GM23338 (cell line): ENCODE data around the gene OR51G1. TPM values are rescaled to one million over a fixed set of nuclear protein-coding genes. Genes with fewer than 3 reads are reported as not detected.
A peak's percentile ranks its signal among the peaks of the same experiment; 100 is the strongest.
"Not testable (repeated sequence)": the region's sequence is repeated elsewhere in the genome, so short reads cannot be mapped to it uniquely, and the experiment has no call there.

Source experiments
- ATAC-seq: fragments of 200-7000 bp; cut with Tn5 transposase; 3 replicates; pipeline ENCODE4 v1.9.1; 2020
- DNase-seq: peaks from one replicate; pipeline ENCODE4 v3.0.0-alpha.2; 2015; ENCODE audit warnings: low spot score
- H2AFZ ChIP-seq: fragments of 200-600 bp; sonication (generic); 2 replicates; pipeline ENCODE4 v1.8.0; 2016; ENCODE audit warnings: antibody characterized with exemption, mild to moderate bottlenecking, moderate library complexity
- H3F3A ChIP-seq: fragments of 200-600 bp; sonication (generic); replicated peaks from 2 replicates; pipeline ENCODE4 v1.8.0; 2017; ENCODE audit warnings: antibody characterized with exemption, mixed run types, low read depth
- H3K27ac ChIP-seq: fragments of 200-600 bp; sonication (generic); 2 replicates; pipeline ENCODE4 v1.6.1; 2016; ENCODE audit warnings: low read depth
- H3K27me3 ChIP-seq: fragments of 200-600 bp; sonication (generic); 2 replicates; pipeline ENCODE4 v1.8.0; 2016; ENCODE audit warnings: mild to moderate bottlenecking, mixed run types, moderate library complexity; ENCODE audit not compliant: insufficient read depth
- H3K36me3 ChIP-seq: fragments of 200-600 bp; sonication (generic); 2 replicates; pipeline ENCODE4 v1.8.0; 2016; ENCODE audit warnings: mild to moderate bottlenecking; ENCODE audit not compliant: insufficient read depth
- H3K4me1 ChIP-seq: fragments of 200-600 bp; sonication (generic); 2 replicates; pipeline ENCODE4 v1.8.0; 2016; ENCODE audit warnings: mild to moderate bottlenecking, moderate library complexity; ENCODE audit not compliant: insufficient read depth
- H3K4me2 ChIP-seq: fragments of 200-600 bp; sonication (generic); 2 replicates; pipeline ENCODE4 v1.7.1; 2017; ENCODE audit warnings: mixed run types
- H3K4me3 ChIP-seq: fragments of 200-600 bp; sonication (generic); 2 replicates; pipeline ENCODE4 v1.6.1; 2016; ENCODE audit warnings: mixed run types
- H3K79me2 ChIP-seq: fragments of 200-600 bp; sonication (generic); replicated peaks from 2 replicates; pipeline ENCODE4 v1.8.0; 2017; ENCODE audit warnings: mild to moderate bottlenecking; ENCODE audit not compliant: insufficient read depth
- H3K9me2 ChIP-seq: fragments of 200-600 bp; sonication (generic); 2 replicates; pipeline ENCODE4 v1.8.0; 2017; ENCODE audit not compliant: insufficient read depth
- H4K20me1 ChIP-seq: fragments of 200-600 bp; sonication (generic); replicated peaks from 2 replicates; pipeline ENCODE4 v1.8.0; 2017; ENCODE audit warnings: mild to moderate bottlenecking; ENCODE audit not compliant: insufficient read depth
- H3K27ac Mint-ChIP-seq: 2 replicates; pipeline ENCODE4 v1.8.0; 2020; ENCODE audit warnings: inconsistent platforms, mild to moderate bottlenecking, moderate library complexity, mixed read lengths
- H3K27me3 Mint-ChIP-seq: 3 replicates; pipeline ENCODE4 v1.8.0; 2022; ENCODE audit warnings: low read depth, mild to moderate bottlenecking, moderate library complexity, mixed read lengths, inconsistent platforms; ENCODE audit not compliant: insufficient read depth, poor library complexity
- H3K36me3 Mint-ChIP-seq: 3 replicates; pipeline ENCODE4 v1.8.0; 2021; ENCODE audit warnings: low read depth, mild to moderate bottlenecking, inconsistent platforms, moderate library complexity, mixed read lengths
- H3K4me1 Mint-ChIP-seq: 3 replicates; pipeline ENCODE4 v1.8.0; 2020; ENCODE audit warnings: mild to moderate bottlenecking, inconsistent platforms, mixed read lengths
- H3K4me3 Mint-ChIP-seq: 3 replicates; pipeline ENCODE4 v1.8.0; 2021; ENCODE audit warnings: moderate library complexity, mild to moderate bottlenecking, inconsistent platforms, mixed read lengths
- H3K9me3 Mint-ChIP-seq: 3 replicates; pipeline ENCODE4 v1.8.0; 2020; ENCODE audit warnings: moderate library complexity, mild to moderate bottlenecking, inconsistent platforms, mixed read lengths
- CREB1 ChIP-seq: fragments of 250-450 bp; sonication (Bioruptor Pico); IDR thresholded peaks from 2 replicates; pipeline ENCODE4 v1.5.0; 2020; ENCODE audit warnings: low read depth, mild to moderate bottlenecking, moderate library complexity
- EZH2phosphoT487 ChIP-seq: fragments of 200-600 bp; sonication (generic); IDR thresholded peaks from one replicate; pipeline ENCODE4 v1.8.1; 2018; ENCODE audit warnings: antibody characterized with exemption; ENCODE audit not compliant: unreplicated experiment
- NANOG ChIP-seq: IDR thresholded peaks from 2 replicates; pipeline ENCODE4 v1.6.1; 2016; ENCODE audit warnings: antibody characterized with exemption, borderline replicate concordance
- POLR2AphosphoS5 ChIP-seq: IDR thresholded peaks from 2 replicates; pipeline ENCODE4 v1.6.1; 2016; ENCODE audit warnings: antibody characterized with exemption, low read depth
- ZNF114 ChIP-seq: fragments of 250-450 bp; sonication (Bioruptor Pico); IDR thresholded peaks from 2 replicates; pipeline ENCODE4 v1.5.0; 2020; ENCODE audit warnings: mild to moderate bottlenecking, moderate library complexity
- ZNF331 ChIP-seq: fragments of 250-450 bp; sonication (Bioruptor Pico); IDR thresholded peaks from 2 replicates; pipeline ENCODE4 v1.5.0; 2020; ENCODE audit warnings: low read depth, mild to moderate bottlenecking, moderate library complexity
- polyA plus RNA-seq: library from polyadenylated mRNA; unstranded; fragments of >200 nt; fragmentation: Nextera tagmentation; extraction: Ambion mirVana; gene quantifications from 2 replicates; pipeline ENCODE4 v1.2.1, GENCODE V29; 2016
- total RNA-seq: library from RNA; depleted of rRNA; stranded (reverse); fragments of >200 nt; shearing (Covaris generic); gene quantifications from 2 replicates; pipeline ENCODE4 v1.2.3, GENCODE V29; 2014
- TF ChIP-seq, protein P1 (sequence below), 2 experiments: fragments of 200-600 bp in 1 of 2; sonication (generic) in 1 of 2; conservative IDR thresholded peaks; 2 replicates each; pipeline versions ENCODE4 v1.5.1 to v1.6.1; 2016 to 2017; ENCODE audit warnings: antibody characterized with exemption in 2 of 2, low read depth in 2 of 2, mild to moderate bottlenecking in 2 of 2, moderate library complexity in 1 of 2
- TF ChIP-seq, protein P2 (sequence below): IDR thresholded peaks from 2 replicates; pipeline ENCODE4 v1.6.1; 2016; ENCODE audit warnings: antibody characterized with exemption
- TF ChIP-seq, protein P3 (sequence below): fragments of 250-450 bp; sonication (Bioruptor Pico); IDR thresholded peaks from 2 replicates; pipeline ENCODE4 v1.5.0; 2020; ENCODE audit warnings: mild to moderate bottlenecking, moderate library complexity

The OR51G1 gene
- total and polyA plus RNA-seq, 2 experiments from 2014 or later, result not detected

DNA sequence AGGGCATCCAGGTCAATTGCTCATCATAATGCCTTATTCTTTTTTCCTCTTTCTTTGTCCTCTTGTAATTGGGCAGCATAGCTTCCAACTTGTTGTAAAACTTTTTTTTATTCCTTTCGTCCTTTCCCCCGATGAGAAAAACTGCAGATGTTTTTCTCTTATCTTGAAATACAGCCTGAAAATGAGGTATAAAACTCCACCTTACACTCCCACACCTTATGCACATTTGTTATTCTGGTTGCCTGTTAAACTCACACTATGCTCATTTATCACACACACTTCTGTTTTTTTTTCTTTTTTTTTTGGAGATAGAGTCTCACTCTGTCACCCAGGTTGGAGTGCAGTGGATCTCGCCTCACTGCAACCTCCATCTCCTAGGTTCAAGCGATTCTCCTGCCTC lies 33.3 kb upstream of the OR51G1 start:
- no peak for TF ChIP-seq CREB1
- TF ChIP-seq, protein P1, sequence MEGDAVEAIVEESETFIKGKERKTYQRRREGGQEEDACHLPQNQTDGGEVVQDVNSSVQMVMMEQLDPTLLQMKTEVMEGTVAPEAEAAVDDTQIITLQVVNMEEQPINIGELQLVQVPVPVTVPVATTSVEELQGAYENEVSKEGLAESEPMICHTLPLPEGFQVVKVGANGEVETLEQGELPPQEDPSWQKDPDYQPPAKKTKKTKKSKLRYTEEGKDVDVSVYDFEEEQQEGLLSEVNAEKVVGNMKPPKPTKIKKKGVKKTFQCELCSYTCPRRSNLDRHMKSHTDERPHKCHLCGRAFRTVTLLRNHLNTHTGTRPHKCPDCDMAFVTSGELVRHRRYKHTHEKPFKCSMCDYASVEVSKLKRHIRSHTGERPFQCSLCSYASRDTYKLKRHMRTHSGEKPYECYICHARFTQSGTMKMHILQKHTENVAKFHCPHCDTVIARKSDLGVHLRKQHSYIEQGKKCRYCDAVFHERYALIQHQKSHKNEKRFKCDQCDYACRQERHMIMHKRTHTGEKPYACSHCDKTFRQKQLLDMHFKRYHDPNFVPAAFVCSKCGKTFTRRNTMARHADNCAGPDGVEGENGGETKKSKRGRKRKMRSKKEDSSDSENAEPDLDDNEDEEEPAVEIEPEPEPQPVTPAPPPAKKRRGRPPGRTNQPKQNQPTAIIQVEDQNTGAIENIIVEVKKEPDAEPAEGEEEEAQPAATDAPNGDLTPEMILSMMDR (conservative IDR thresholded peaks at IDR 0.05; ENCODE audit: low read depth in 2 of 2), result no peak
- TF ChIP-seq ZNF331, result no peak
- Mint-ChIP-seq H3K4me1 (peaks cover 4% of the 10 kb centered on the region; the same call in 1 of the 3 replicates), H3K36me3 (no peaks in the 10 kb centered on the region), H3K27me3 (no peaks in the 10 kb centered on the region), H3K9me3 (no peaks in the 10 kb centered on the region), H3K4me3 (no peak overlapping the region), H3K27ac (no peak overlapping the region)
- Histone ChIP-seq H3K4me3 (no peak overlapping the region), H2AFZ (no peak overlapping the region), H3K79me2 (no peaks in the 10 kb centered on the region), H3K36me3 (no peaks in the 10 kb centered on the region), H3K4me1 (no peaks in the 10 kb centered on the region), H3K27ac (no peak overlapping the region), H4K20me1 (no peaks in the 10 kb centered on the region), H3F3A (no peaks in the 10 kb centered on the region), H3K9me2 (no peaks in the 10 kb centered on the region), H3K27me3 (no peaks in the 10 kb centered on the region), H3K4me2 (no peak overlapping the region)
- DNase-seq (no peak), ATAC-seq (no peak)

DNA sequence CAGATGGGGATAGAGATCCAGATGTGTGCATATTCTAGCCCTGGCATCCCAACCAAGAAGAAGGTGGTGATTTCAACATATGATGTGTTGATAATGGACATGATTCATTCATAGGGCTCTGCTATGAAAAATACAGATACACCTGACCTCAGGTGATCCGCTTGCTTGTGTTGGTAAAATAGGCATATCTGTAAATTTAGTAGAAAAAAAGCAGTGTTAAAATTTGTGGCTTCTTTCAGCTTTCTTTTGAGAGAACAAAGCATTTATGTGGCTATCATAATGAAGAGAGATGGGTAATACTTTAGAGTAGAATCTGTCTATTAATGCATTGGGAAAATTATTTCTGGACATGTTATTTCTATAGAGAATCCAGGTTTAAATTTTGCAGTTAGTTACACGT lies 31.5 kb upstream of the OR51G1 start, which contains the start of gene OR51A2:
OR51A2 (minus strand) TSS at position 101 of the 400 bp plus-strand sequence; CDS start at position 101, 0 bp downstream.
- not testable (repeated sequence) for H3K9me3 Mint-ChIP-seq, DNase-seq, H3K36me3 Mint-ChIP-seq, H4K20me1 ChIP-seq, H3K79me2 ChIP-seq, H3K4me2 ChIP-seq, H3K9me2 ChIP-seq, ATAC-seq, H3K27me3 Mint-ChIP-seq, H3K4me1 Mint-ChIP-seq, H3K27ac ChIP-seq, H3K27ac Mint-ChIP-seq, H3K27me3 ChIP-seq, H3K4me1 ChIP-seq, H3F3A ChIP-seq, H3K4me3 ChIP-seq, H3K36me3 ChIP-seq, H3K4me3 Mint-ChIP-seq
- 0 out of 2 replicates have a peak within 1 kb of the TSS, but pooled peaks have one; percentile 7 for H2AFZ ChIP-seq

DNA sequence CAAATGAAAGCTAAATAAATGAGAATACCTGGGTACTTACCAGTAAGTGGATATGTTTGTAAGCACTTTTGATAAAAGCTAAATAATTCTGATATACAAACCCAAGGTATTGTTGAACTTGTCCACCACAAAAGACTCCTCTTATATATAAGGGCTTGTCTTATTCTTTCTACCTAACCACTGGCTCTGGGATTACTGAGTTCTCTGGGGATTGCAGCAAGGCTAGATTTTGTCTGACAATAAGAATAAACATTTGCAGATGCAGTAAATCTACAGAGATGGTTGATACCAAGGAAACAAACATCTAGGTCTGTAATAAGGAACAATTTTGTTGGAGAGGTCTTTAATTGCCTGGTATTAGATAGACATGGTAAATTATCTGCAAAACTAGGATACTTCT lies 23.4 kb upstream of the OR51G1 start, which contains the start of gene OR51A4:
OR51A4 (minus strand) TSS at position 101 of the 400 bp plus-strand sequence. CDS start 505 bp downstream, outside the sequence.
- Histone ChIP-seq H3K36me3 (no peaks in the 10 kb centered on the region), H2AFZ (no peak within 1 kb of the TSS), H3K79me2 (no peaks in the 10 kb centered on the region), H3K4me1 (no peaks in the 10 kb centered on the region), H3K27me3 (no peaks in the 10 kb centered on the region), H3K27ac (no peak within 1 kb of the TSS), H4K20me1 (no peaks in the 10 kb centered on the region), H3K9me2 (no peaks in the 10 kb centered on the region), H3F3A (no peaks in the 10 kb centered on the region), H3K4me3 (no peak within 1 kb of the TSS), H3K4me2 (no peak within 1 kb of the TSS)
- no peaks in the 10 kb centered on the region for H3K9me3 Mint-ChIP-seq
- H3K27ac Mint-ChIP-seq, result no peak within 1 kb of the TSS
- DNase-seq (no peak), ATAC-seq (no peak)
- H3K4me3 Mint-ChIP-seq, result no peak within 1 kb of the TSS
- no peaks in the 10 kb centered on the region for H3K27me3 Mint-ChIP-seq
- H3K36me3 Mint-ChIP-seq, result no peaks in the 10 kb centered on the region
- no peaks in the 10 kb centered on the region for H3K4me1 Mint-ChIP-seq
- TF ChIP-seq NANOG (no peak), POLR2AphosphoS5 (no peak), ZNF114 (CRISPR knock-in tag) (no peak), CREB1 (no peak), ZNF331 (no peak), EZH2phosphoT487 (no peak)
- TF ChIP-seq, protein P2, sequence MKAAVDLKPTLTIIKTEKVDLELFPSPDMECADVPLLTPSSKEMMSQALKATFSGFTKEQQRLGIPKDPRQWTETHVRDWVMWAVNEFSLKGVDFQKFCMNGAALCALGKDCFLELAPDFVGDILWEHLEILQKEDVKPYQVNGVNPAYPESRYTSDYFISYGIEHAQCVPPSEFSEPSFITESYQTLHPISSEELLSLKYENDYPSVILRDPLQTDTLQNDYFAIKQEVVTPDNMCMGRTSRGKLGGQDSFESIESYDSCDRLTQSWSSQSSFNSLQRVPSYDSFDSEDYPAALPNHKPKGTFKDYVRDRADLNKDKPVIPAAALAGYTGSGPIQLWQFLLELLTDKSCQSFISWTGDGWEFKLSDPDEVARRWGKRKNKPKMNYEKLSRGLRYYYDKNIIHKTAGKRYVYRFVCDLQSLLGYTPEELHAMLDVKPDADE, result no peak
- TF ChIP-seq, protein P3, sequence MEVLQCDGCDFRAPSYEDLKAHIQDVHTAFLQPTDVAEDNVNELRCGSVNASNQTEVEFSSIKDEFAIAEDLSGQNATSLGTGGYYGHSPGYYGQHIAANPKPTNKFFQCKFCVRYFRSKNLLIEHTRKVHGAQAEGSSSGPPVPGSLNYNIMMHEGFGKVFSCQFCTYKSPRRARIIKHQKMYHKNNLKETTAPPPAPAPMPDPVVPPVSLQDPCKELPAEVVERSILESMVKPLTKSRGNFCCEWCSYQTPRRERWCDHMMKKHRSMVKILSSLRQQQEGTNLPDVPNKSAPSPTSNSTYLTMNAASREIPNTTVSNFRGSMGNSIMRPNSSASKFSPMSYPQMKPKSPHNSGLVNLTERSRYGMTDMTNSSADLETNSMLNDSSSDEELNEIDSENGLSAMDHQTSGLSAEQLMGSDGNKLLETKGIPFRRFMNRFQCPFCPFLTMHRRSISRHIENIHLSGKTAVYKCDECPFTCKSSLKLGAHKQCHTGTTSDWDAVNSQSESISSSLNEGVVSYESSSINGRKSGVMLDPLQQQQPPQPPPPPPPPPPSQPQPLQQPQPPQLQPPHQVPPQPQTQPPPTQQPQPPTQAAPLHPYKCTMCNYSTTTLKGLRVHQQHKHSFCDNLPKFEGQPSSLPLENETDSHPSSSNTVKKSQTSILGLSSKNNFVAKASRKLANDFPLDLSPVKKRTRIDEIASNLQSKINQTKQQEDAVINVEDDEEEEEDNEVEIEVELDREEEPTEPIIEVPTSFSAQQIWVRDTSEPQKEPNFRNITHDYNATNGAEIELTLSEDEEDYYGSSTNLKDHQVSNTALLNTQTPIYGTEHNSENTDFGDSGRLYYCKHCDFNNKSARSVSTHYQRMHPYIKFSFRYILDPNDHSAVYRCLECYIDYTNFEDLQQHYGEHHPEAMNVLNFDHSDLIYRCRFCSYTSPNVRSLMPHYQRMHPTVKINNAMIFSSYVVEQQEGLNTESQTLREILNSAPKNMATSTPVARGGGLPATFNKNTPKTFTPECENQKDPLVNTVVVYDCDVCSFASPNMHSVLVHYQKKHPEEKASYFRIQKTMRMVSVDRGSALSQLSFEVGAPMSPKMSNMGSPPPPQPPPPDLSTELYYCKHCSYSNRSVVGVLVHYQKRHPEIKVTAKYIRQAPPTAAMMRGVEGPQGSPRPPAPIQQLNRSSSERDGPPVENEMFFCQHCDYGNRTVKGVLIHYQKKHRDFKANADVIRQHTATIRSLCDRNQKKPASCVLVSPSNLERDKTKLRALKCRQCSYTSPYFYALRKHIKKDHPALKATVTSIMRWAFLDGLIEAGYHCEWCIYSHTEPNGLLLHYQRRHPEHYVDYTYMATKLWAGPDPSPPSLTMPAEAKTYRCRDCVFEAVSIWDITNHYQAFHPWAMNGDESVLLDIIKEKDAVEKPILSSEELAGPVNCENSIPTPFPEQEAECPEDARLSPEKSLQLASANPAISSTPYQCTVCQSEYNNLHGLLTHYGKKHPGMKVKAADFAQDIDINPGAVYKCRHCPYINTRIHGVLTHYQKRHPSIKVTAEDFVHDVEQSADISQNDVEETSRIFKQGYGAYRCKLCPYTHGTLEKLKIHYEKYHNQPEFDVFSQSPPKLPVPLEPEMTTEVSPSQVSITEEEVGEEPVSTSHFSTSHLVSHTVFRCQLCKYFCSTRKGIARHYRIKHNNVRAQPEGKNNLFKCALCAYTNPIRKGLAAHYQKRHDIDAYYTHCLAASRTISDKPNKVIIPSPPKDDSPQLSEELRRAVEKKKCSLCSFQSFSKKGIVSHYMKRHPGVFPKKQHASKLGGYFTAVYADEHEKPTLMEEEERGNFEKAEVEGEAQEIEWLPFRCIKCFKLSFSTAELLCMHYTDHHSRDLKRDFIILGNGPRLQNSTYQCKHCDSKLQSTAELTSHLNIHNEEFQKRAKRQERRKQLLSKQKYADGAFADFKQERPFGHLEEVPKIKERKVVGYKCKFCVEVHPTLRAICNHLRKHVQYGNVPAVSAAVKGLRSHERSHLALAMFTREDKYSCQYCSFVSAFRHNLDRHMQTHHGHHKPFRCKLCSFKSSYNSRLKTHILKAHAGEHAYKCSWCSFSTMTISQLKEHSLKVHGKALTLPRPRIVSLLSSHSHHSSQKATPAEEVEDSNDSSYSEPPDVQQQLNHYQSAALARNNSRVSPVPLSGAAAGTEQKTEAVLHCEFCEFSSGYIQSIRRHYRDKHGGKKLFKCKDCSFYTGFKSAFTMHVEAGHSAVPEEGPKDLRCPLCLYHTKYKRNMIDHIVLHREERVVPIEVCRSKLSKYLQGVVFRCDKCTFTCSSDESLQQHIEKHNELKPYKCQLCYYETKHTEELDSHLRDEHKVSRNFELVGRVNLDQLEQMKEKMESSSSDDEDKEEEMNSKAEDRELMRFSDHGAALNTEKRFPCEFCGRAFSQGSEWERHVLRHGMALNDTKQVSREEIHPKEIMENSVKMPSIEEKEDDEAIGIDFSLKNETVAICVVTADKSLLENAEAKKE (CRISPR knock-in tag), result no peak
